A549 (cell line): ENCODE measurements around the gene SDHAF2.

Experiments used
- HOXB5 ChIP-seq: fragments of 250-450 bp; sonication (Bioruptor Pico); IDR thresholded peaks from 2 replicates; pipeline ENCODE4 v1.5.0; 2020; ENCODE audit warnings: mild to moderate bottlenecking, moderate library complexity
- MAZ ChIP-seq: fragments of 150-350 bp; IDR thresholded peaks from 2 replicates; pipeline ENCODE4 v1.6.1; 2014; ENCODE audit warnings: antibody characterized with exemption, low read depth, low read length, borderline replicate concordance
- PHF8 ChIP-seq: fragments of 200-600 bp; sonication (generic); IDR thresholded peaks from 2 replicates; pipeline ENCODE4 v1.6.1; 2016; ENCODE audit warnings: low read depth, mild to moderate bottlenecking, antibody characterized with exemption, moderate library complexity, borderline replicate concordance

GRCh38 chr11:61442616-61443015, 12.7 kb downstream of the SDHAF2 start:
- TF ChIP-seq HOXB5 (CRISPR knock-in tag) = no peak
- TF ChIP-seq MAZ = no peak
- TF ChIP-seq PHF8 = no peak
